ENCODE results near the gene EVI2A.
"Not testable (repeated sequence)": the region's sequence is repeated elsewhere in the genome, so short reads cannot be mapped to it uniquely, and the experiment has no call there.

Gene EVI2A

DNA sequence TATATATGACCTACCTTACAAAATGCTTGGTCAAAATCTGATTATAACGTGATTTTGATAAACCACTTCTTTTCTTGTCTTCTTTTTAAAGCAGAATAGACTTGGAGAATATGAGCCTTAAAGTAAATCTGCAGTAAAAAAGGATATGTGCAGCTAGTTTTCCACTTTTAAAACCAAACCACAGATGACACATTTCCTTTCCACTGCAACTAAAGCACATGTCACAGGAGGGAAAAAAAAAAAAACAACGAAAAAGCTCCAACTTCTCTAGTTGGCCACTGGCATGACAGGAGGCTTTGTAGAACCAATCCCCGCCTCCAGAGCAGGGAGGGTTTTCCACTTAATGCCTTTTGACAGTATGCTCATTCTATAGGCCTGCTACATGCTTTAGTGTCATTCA is at the start of gene EVI2A:
EVI2A (minus strand) TSS at position 142 of the 400 bp plus-strand sequence. CDS start 2,609 bp downstream, outside the sequence.
- DNase-seq = no peak

DNA sequence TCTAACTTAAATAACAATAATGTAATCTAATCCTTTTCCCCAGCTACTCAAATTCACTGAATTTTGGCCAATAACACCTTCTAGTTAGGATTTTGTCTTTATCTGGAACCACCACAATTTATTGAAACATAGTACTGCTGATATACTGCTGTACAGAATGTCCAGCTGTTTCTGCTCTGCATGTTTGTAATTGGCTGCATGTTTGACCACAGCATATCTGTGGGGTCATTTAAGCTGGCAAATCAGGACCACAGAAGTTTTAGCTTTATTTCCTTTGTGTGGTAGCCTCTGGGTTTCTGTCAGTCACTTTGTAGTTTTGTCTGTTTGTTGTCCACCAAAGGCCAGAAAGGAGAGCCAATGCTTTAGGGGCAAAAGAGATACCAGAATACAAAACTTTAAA is 47.8 kb upstream of the EVI2A start:
- DNase-seq = no peak

- DNase-seq = no peak
These were observed 44.7 kb upstream of the EVI2A start for GRCh38 chr17:31366088-31366487.

DNA sequence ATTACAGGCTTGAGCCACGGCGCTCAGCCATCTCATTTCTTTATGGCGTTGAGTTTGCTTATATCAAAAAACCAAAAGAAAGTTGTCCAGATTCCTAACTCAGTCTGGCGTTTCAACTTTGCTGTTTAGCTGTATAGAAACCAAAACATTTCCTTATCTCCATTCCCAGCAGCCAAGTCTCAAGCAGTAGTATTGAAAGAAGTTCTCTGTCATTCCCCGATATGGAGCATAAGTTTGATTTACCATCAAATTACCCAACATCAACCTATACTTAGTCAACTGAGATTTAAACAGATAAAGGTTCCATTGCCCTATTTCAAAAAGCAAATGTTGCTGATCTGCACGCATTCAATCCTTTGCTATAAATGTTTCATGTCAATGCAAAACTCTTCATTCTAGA is 42.6 kb upstream of the EVI2A start:
- DNase-seq = no peak

DNA sequence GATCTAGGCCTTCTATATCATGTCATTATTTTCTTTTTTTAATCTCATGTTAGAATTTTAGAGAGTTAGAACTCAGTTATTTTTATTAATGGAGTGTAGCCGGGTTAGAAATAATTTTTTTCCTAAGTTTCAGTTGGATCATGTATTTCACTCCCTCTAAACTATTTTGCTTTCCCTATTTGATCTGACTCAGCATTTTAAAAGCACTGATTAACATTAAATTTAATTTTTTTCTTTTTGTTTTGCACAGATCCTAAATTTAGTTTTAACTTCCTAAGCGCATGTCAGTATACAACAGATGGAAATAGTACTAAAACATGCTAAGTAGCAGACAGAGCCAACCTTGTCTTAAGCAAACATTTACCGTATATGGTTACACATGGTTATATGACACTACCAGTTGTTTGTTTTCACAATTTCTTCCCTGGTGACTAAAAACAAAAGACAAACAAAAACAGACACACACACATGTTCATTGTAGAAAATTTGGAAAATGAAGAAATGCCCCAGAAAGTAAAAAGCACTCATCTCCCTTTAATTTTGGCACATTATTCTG is 36.5 kb upstream of the EVI2A start:
- no peak for DNase-seq

- DNase-seq = no peak
These were observed 35.7 kb upstream of the EVI2A start for GRCh38 chr17:31357091-31357490.

DNA sequence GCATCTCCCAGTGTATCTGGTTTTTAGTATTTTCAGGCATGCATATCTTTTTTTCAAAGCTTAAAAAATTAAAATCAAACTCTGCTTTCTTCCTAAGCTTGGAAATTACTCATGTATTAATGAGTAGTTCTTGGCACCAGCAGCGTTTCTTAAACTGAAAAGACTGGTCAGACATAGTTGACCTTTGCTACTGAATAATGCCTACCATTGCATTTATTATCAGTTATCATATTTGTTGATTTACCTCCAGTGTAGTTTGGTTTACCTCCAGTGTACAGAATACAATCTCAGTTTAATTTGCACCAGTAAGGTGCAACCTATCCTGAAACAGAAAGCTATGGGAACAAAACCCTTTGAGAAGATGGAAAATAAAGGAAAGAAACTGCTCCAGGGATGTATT is 34.5 kb upstream of the EVI2A start:
- DNase-seq = no peak

GRCh38 chr17:31349454-31349853 is 28.0 kb upstream of the EVI2A start:
- DNase-seq = no peak

GRCh38 chr17:31345191-31345747 is 23.8 kb upstream of the EVI2A start:
- not testable (repeated sequence) for DNase-seq

- no peak for DNase-seq
These were observed 18.7 kb upstream of the EVI2A start for GRCh38 chr17:31339906-31340661.

GRCh38 chr17:31329221-31329620 is 7.8 kb upstream of the EVI2A start:
- DNase-seq = no peak

DNA sequence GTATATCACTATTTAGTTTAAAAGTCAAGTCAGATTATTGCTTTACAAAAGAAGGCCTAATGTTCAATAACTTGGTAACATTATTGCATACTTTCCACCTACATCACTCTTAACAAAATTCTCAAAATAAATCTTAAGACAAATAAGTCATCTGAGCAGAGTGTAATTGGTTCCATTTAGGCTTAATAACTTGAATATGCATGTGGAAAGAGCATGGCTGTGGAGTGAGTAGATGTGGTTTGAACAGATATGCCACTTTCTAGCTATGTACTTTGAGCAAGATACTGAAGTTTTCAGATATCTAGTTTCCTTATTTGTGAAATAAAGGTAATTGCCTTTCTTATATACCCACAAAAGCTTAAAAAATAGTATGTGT is 6.7 kb upstream of the EVI2A start:
- no peak for DNase-seq

- DNase-seq = no peak
These were observed 6.2 kb upstream of the EVI2A start for GRCh38 chr17:31327534-31328159.

DNA sequence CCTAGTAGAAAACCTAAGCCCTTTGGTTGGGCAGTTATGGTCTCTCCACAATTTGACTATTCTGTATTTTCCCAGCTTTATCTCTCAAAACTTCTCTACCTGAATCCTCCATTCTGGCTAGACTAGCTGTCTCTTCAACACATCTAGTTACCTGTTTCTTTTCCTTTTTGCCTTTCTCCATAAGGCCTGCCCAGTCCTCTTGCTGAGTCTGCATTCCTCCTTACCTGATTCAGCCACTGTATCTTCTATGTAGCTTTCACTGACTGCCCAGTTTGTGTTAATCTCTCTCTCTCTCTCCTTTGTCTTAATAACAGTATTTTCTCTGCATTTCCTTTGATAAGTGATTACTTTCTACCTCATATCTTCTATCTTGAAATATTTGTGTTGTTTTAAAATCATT is 2.1 kb upstream of the EVI2A start:
- no peak for DNase-seq

DNA sequence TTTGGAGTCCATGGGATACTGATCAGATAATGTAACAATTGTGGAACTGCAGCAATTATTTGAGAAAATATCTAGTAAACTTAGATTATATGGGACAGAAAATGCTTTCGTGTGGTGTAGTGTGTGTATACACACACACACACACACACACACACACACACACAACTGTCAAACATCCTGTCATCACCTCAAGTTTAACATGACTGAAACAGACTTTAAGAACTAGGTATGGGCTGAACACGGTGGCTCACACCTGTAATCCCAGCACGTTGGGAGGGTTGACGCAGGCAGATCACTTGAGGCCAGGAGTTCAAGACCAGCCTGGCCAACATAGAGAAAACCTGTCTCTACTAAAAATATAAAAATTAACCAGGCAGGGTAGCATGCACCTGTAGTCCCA is 544 bp upstream of the EVI2A start:
- DNase-seq = no peak

DNA sequence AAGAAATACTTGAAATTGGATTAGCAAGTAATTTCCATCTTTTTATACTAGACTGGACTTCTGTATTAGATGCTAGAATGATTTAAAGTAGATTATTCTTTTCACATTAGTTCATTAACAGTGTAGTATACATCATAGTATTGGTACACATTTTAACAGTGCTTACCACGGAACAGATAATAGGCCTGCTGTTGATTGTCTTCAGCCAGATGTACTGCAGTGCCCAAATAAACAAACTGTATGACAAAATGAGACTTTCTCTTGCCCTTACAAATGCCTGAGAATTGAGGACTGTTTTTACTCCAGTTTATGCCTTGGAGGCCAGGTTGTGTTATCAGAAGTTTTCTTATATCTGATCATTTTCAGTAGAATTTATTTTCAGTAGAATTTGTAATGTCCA is 631 bp downstream of the EVI2A start:
- no peak for DNase-seq

DNA sequence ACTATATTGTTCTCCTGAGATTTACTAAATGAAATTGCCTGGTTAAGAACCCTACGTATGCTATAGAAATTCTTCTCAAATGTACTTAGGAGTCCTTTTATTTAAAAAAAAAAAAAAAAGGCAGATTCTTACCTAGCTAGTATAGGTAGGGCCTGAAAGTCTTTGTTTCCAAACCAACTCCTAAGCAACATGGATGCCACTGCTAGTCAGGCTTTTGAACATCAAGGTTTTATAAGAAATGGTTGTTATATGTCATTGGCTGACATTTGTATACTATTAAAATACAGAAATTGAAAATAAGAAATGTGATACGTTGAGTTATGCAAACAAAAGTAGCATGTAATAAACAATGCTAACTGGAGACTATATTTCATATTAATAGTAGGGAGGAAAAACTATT is 1.2 kb downstream of the EVI2A start:
- no peak for DNase-seq

DNA sequence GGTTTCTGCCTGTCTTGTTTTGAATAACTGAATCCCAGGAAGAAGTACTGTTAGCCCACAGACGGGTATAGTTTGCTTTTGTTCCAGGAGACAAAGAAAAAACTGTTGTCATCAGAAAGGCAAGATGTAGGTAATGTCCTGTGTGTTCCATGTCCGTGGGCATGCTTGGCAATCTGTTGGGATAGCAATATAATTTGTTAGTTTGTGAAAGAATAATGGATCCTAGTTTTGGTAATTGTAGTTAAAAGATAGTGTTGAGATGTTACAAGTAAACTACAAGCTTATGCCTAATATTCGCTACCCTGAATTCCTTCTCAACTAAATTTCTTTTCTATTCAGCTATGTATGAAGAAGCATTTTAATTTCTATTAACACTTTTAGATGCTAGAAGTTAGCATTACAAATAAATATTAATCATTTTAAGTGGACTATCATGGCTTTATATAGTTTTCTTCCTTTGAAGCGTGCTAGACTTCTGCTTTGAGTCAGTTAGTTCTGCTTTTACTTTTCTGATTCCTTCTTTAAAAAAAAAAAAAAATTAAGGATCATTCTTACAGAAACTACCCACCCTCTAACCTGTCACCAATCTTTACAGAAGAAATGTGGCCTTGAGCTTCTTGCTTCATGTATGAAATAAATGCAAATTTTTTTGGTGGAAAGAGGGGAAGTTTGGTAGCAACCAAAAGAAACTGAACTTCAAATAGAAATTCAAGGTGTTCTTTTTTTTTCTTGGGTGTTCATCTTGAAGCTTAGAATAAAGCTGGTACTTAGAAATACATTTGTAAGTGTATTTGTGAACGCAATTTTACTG is 2.4 kb downstream of the EVI2A start:
- no peak for DNase-seq

- no peak for DNase-seq
These were observed 3.1 kb downstream of the EVI2A start for GRCh38 chr17:31318298-31318801.

DNA sequence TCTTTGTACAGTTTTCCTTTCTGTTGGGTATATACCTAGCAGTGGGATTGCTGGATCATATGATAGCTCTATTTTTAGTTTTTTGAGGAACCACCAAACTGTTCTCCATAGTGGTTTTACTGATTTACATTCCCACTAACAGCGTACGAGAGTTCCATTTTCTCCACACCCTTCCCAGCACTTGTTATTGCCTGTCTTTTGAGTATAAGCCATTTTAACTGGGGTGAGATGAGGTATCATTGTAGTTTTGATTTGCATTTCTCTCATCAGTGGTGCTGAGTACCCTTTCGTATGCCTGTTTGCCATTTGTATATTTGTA is 6.7 kb downstream of the EVI2A start:
- no peak for DNase-seq

DNA sequence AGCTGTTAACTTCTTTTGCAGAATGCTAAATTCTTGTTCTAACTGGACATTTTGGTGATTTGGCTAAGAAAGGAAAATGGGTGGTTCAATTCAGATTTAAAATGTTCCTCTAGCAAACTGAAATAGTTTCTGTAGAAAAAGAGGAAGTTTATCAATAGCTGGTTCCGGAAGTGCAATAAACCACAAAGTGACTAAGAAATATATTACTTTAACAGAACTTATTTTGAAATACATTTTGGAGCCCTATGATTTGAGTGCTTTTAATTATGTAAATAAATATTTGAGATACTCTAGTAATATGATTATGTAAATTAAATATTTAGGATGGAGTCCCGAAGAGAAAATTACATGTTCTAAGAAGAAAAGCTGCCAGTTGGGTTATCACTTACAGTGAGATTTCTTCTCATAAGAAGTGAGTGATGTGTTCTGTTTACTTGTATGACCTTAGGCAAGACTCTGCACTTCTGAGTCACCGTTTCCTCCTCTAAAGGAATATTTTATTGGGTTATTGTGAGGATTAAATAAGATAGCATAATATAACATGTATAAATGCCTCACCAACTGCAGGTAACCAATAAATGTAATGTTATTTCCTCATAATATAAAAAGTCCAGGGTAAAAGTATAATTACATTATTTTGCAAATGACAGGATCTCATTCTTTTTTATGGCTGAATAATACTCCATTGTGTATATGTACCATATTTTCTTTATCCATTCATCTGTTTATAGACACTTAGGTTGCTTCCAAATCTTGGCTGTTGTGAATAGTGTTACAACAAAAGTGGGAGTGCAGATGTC is 7.2 kb downstream of the EVI2A start, which contains the start of gene EVI2B:
EVI2B (minus strand) TSS at position 73 of the 800 bp plus-strand sequence. CDS start 8,445 bp downstream, outside the sequence.
- DNase-seq = no peak

- DNase-seq = not testable (repeated sequence)
These were observed 9.2 kb downstream of the EVI2A start for GRCh38 chr17:31312223-31312622.

Measured in SHP77 treated with DMSO at 0.1 percent for 48 hours (cell line).